PC-3 (cell line): ENCODE measurements around the gene LKAAEAR1. TPM values are rescaled to one million over a fixed set of nuclear protein-coding genes. Genes with fewer than 3 reads are reported as not detected.
"Not testable (repeated sequence)": the region's sequence is repeated elsewhere in the genome, so short reads cannot be mapped to it uniquely, and the experiment has no call there.

ENCODE experiments used
- ATAC-seq: fragments of 200-7000 bp; cut with Tn5 transposase; 2 replicates; pipeline ENCODE4 v1.9.1; 2020; ENCODE audit warnings: mild to moderate bottlenecking, moderate library complexity
- BruUV-seq: library from RNA; stranded (reverse); fragments of 400-500 nt; replicated peaks from 2 replicates; lab custom pipeline; 2021; lab: Mats Ljungman, UMichigan
- CTCF ChIA-PET: fragments of 300-600 bp; sonication (Branson Sonifier 250); formaldehyde crosslinking; loops from one replicate; lab custom pipeline; 2022; ENCODE audit warnings: antibody characterized with exemption; lab: Charles Lee
- POLR2A ChIA-PET: fragments of 300-600 bp; sonication (Branson Sonifier 250); formaldehyde crosslinking; loops from one replicate; lab custom pipeline; 2022; ENCODE audit warnings: antibody characterized with exemption; ENCODE audit not compliant: unreplicated experiment; lab: Charles Lee
- DNase-seq: peaks from one replicate; pipeline ENCODE4 v3.0.0-alpha.2; 2015
- H2AFZ ChIP-seq: fragments of 300-600 bp; sonication (generic); 2 replicates; pipeline ENCODE4 v1.6.0; 2016; ENCODE audit warnings: antibody characterized with exemption, low read length
- H3F3A ChIP-seq: fragments of 300-600 bp; sonication (generic); one replicate; pipeline ENCODE4 v1.6.0; 2017; ENCODE audit warnings: antibody characterized with exemption, low read length, control low read depth, mild to moderate bottlenecking; ENCODE audit not compliant: unreplicated experiment
- H3K27ac ChIP-seq: fragments of 300-600 bp; sonication (generic); 2 replicates; pipeline ENCODE4 v1.5.1; 2016; ENCODE audit warnings: mild to moderate bottlenecking, low read length
- H3K27me3 ChIP-seq: fragments of 300-600 bp; sonication (generic); 2 replicates; pipeline ENCODE4 v1.6.1; 2016; ENCODE audit warnings: low read length, mixed read lengths
- H3K36me3 ChIP-seq: fragments of 300-600 bp; sonication (generic); 2 replicates; pipeline ENCODE4 v1.6.1; 2016; ENCODE audit warnings: low read depth, mixed run types, low read length, mixed read lengths
- H3K4me1 ChIP-seq: fragments of 300-600 bp; sonication (generic); 2 replicates; pipeline ENCODE4 v1.5.1; 2016; ENCODE audit warnings: low read length; ENCODE audit not compliant: insufficient read depth
- H3K4me2 ChIP-seq: fragments of 300-600 bp; sonication (generic); 2 replicates; pipeline ENCODE4 v1.6.0; 2016; ENCODE audit warnings: low read length
- H3K4me3 ChIP-seq: fragments of 300-600 bp; sonication (generic); 2 replicates; pipeline ENCODE4 v1.5.1; 2016; ENCODE audit warnings: mild to moderate bottlenecking, low read length, mixed read lengths
- H3K79me2 ChIP-seq: fragments of 300-600 bp; sonication (generic); 2 replicates; pipeline ENCODE4 v1.6.1; 2017; ENCODE audit warnings: low read length, mixed read lengths
- H3K9ac ChIP-seq: fragments of 300-600 bp; sonication (generic); 2 replicates; pipeline ENCODE4 v1.6.0; 2016; ENCODE audit warnings: mild to moderate bottlenecking, low read length
- H3K9me2 ChIP-seq: fragments of 300-600 bp; sonication (generic); replicated peaks from 2 replicates; pipeline ENCODE4 v1.6.1; 2016; ENCODE audit warnings: mixed run types, low read length, mixed read lengths
- H3K9me3 ChIP-seq: fragments of 300-600 bp; sonication (generic); 2 replicates; pipeline ENCODE4 v1.6.1; 2016; ENCODE audit warnings: low read length, mixed read lengths
- H4K20me1 ChIP-seq: fragments of 300-600 bp; sonication (generic); 2 replicates; pipeline ENCODE4 v1.6.1; 2016; ENCODE audit warnings: low read length, mixed read lengths
- EZH2 ChIP-seq: fragments of 300-600 bp; sonication (generic); IDR thresholded peaks from one replicate; pipeline ENCODE4 v1.6.1; 2017; ENCODE audit warnings: antibody characterized with exemption, mild to moderate bottlenecking, low read length; ENCODE audit not compliant: unreplicated experiment
- EZH2phosphoT487 ChIP-seq: fragments of 300-600 bp; sonication (generic); IDR thresholded peaks from 2 replicates; pipeline ENCODE4 v1.6.1; 2018; ENCODE audit warnings: mild to moderate bottlenecking, antibody characterized with exemption, low read length, borderline replicate concordance
- intact Hi-C: fragments of 100-400 bp; cut with micrococcal nuclease; formaldehyde crosslinking; loops from 2 replicates; pipeline ENCODE4 v1.9.0; 2023
- total RNA-seq: library from RNA; depleted of rRNA; stranded (reverse); fragments of >200 nt; gene quantifications from 2 replicates; pipeline ENCODE4 v1.2.3, GENCODE V29; 2014
- TF ChIP-seq, protein P1 (sequence below): fragments of 300-600 bp; sonication (generic); conservative IDR thresholded peaks from 2 replicates; pipeline ENCODE4 v1.5.1; 2017; ENCODE audit warnings: antibody characterized with exemption, low read depth, mild to moderate bottlenecking, low read length

The LKAAEAR1 gene
- total RNA-seq, 1 experiment from 2014 or later, result 1.1 TPM

DNA sequence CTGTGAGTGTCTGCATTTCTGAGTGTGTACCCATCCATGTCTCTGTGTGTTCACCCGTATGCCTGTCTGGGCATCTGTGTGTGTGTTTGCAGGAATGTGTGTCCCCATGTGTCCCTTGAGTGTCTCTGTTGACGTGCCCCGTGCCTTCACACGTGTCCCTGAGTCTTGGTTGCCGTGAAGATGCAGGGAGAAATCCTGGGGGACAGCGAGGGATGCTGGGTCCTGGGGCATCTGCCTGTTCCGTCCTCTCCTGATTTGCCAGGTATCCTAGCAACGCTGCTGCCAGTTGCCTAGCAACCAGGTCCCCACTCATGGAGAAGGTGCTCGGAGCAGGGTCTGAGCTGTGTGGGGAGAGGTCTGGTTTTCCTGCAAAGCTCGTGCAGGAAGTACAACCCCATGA lies 6.0 kb upstream of the LKAAEAR1 start:
- BruUV-seq, result no TSS peak
- POLR2A ChIA-PET, result no interaction called here
- H3K27ac ChIP-seq, result no peak overlapping the region

DNA sequence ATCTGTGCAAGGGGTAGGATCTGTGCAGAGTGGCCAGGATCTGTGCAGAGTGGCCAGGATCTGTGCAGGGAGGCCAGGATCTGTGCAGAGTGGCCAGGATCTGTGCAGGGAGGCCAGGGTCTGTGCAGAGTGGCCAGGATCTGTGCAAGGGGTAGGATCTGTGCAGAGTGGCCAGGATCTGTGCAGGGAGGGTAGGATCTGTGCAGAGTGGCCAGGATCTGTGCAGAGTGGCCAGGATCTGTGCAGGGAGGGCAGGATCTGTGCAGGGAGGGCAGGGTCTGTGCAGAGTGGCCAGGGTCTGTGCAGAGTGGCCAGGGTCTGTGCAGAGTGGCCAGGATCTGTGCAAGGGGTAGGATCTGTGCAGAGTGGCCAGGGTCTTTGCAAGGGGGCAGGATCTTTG lies 4.4 kb upstream of the LKAAEAR1 start:
- ATAC-seq, intact Hi-C loops, H3K79me2 ChIP-seq, H3K4me2 ChIP-seq, DNase-seq, POLR2A ChIA-PET, H3K27ac ChIP-seq, H2AFZ ChIP-seq, H3K9me2 ChIP-seq, H3K4me3 ChIP-seq, H3F3A ChIP-seq, H3K27me3 ChIP-seq, H3K9me3 ChIP-seq, CTCF ChIA-PET, H4K20me1 ChIP-seq, H3K9ac ChIP-seq, H3K36me3 ChIP-seq, BruUV-seq: not testable (repeated sequence)
- H3K4me1 ChIP-seq, result peaks cover 12% of the 10 kb centered on the region

More for the DNA sequence above, 6.0 kb upstream of the LKAAEAR1 start:
- Histone ChIP-seq H3K79me2 (no peaks in the 10 kb centered on the region), H3K4me2 (no peak overlapping the region), H3K9ac (no peak overlapping the region), H3F3A (no peaks in the 10 kb centered on the region), H3K4me1 (peaks cover 6% of the 10 kb centered on the region), H3K4me3 (no peak overlapping the region), H2AFZ (no peak overlapping the region), H3K9me2 (no peaks in the 10 kb centered on the region), H3K27me3 (no peaks in the 10 kb centered on the region), H3K9me3 (no peaks in the 10 kb centered on the region), H4K20me1 (no peaks in the 10 kb centered on the region), H3K36me3 (no peaks in the 10 kb centered on the region)
- CTCF ChIA-PET, result no interaction called here
- ATAC-seq (no peak), DNase-seq (no peak)
- intact Hi-C loops, result no loop called here
- TF ChIP-seq EZH2, result no peak
- TF ChIP-seq EZH2phosphoT487, result no peak
- TF ChIP-seq, protein P1, sequence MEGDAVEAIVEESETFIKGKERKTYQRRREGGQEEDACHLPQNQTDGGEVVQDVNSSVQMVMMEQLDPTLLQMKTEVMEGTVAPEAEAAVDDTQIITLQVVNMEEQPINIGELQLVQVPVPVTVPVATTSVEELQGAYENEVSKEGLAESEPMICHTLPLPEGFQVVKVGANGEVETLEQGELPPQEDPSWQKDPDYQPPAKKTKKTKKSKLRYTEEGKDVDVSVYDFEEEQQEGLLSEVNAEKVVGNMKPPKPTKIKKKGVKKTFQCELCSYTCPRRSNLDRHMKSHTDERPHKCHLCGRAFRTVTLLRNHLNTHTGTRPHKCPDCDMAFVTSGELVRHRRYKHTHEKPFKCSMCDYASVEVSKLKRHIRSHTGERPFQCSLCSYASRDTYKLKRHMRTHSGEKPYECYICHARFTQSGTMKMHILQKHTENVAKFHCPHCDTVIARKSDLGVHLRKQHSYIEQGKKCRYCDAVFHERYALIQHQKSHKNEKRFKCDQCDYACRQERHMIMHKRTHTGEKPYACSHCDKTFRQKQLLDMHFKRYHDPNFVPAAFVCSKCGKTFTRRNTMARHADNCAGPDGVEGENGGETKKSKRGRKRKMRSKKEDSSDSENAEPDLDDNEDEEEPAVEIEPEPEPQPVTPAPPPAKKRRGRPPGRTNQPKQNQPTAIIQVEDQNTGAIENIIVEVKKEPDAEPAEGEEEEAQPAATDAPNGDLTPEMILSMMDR, result no peak

DNA sequence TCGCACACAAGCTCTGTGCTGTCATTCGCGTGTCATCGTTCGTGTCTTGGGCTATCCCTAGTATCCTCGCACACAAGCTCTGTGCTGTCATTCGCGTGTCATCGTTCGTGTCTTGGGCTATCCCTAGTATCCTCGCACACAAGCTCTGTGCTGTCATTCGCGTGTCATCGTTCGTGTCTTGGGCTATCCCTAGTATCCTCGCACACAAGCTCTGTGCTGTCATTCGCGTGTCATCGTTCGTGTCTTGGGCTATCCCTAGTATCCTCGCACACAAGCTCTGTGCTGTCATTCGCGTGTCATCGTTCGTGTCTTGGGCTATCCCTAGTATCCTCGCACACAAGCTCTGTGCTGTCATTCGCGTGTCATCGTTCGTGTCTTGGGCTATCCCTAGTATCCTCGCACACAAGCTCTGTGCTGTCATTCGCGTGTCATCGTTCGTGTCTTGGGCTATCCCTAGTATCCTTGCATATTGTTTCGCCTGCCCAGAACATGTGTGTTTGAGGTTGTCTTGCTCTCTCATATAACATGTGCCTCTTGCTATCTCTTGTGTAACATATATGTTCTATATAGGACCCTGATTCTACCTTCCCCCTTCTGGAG lies 3.1 kb upstream of the LKAAEAR1 start:
- H2AFZ ChIP-seq, H3K4me3 ChIP-seq, H3K27me3 ChIP-seq, H3K36me3 ChIP-seq, H3K4me2 ChIP-seq, H3K79me2 ChIP-seq, BruUV-seq, H3K9me3 ChIP-seq, intact Hi-C loops, ATAC-seq, H3F3A ChIP-seq, H4K20me1 ChIP-seq, DNase-seq, H3K9me2 ChIP-seq: not testable (repeated sequence)
- CTCF ChIA-PET, result interaction anchor here (0.6 kb wide), 1 partner anchor 33 kb away, joined by 3 read pairs; no protein-coding TSS in a partner anchor
- POLR2A ChIA-PET, result interaction anchor here (0.6 kb wide), 1 partner anchor 54 kb away, joined by 3 read pairs; no protein-coding TSS in a partner anchor
- Histone ChIP-seq H3K9ac (peak overlapping the region; percentile 46; the same call in 1 of the 2 replicates), H3K27ac (peak overlapping the region; percentile 49), H3K4me1 (peaks cover 17% of the 10 kb centered on the region)
